HUDEP-2 (cell line): ENCODE data around the gene SPTLC2.
"Not testable (repeated sequence)": the region's sequence is repeated elsewhere in the genome, so short reads cannot be mapped to it uniquely, and the experiment has no call there.

Experiments
- DNase-seq, 76 experiments: peaks; one replicate each; lab custom pipeline; 2025; ENCODE audit not compliant: unreplicated experiment in 76 of 76; lab: John Stamatoyannopoulos, UW

Gene SPTLC2

GRCh38 chr14:77554816-77555599 lies 61.4 kb downstream of the SPTLC2 start:
- DNase-seq: no peak

DNA sequence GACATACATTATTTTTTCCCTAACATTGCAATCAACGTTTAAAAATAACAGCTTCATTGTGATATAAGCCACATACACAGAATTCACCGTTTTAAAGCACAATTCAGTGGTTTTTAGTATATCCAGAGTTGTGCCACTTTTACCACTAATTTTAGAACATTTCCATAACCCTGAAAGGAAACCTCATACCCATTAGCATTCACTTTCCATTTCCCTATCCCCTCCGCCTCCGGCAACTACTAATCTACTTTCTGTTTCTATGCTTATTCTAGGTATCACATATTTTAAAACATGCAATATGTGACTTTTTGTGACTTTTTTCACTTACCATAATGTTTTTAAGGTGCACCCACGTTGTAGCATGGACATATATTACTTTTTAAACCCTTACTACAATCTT lies 62.2 kb downstream of the SPTLC2 start:
- no peak for DNase-seq

DNA sequence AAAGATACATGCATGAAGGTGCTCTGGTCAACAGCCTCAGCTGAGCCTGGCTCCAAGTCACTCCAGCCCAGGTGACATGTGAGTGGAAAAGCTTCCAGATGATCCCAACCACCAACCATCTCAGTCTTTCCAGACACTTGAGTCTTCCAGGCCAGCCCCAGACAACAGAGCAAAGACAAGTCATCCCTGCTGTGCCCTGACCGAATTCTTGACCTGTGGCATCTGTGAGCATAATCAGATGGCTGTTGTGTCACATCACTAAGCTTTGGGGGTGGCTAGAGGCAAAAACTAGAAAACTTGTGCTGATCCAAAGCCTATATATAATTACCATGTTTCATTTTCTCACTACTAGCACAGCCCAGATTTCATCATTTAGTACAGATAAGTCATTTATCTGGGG lies 67.0 kb downstream of the SPTLC2 start:
- DNase-seq: no peak

- no peak for DNase-seq
Observed at GRCh38 chr14:77547512-77548180, 68.8 kb downstream of the SPTLC2 start.

DNA sequence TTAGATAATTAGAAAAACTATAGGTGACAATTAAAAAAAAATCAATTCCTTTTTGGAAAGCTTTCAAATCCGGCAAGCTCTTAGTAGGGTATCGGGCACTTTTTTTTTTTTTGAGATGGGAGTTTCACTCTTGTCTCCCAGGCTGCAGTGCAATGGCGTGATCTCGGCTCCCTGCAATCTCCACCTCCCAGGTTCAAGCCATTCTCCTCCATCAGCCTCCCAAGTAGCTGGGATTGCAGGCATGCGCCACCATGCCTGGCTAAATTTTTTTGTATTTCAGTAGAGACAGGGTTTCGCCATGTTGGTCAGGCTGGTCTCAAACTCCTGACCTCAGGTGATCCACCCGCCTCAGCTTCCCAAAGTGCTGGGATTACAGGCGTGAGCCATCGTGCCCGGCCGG lies 71.3 kb downstream of the SPTLC2 start:
- not testable (repeated sequence) for DNase-seq

DNA sequence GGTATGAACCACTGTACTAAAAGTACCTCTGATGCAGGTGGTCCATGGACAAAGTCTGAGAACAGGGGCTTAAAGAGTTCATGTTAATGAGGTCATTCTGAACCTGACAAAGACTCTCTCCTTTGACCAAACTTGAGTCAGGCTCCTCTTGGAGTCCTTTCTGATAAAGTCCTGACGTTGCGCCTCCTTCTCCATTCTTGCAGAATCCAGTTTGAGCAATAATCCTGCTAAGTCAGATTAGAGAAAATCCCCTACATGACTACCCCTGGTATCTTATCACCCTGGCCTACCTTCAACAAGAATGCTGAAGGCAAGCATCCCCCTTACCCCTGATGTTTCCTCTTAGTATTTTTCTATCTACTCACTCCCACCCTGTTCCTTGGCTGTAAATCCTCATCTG lies 71.9 kb downstream of the SPTLC2 start:
- no peak for DNase-seq

- DNase-seq: no peak
Observed at GRCh38 chr14:77543637-77544334, 72.7 kb downstream of the SPTLC2 start.

- DNase-seq: peak in 11 of 76 experiments; percentile 2 to 44 (median 16)
Observed at GRCh38 chr14:77543240-77543551, 73.2 kb downstream of the SPTLC2 start.

- no peak for DNase-seq
Observed at GRCh38 chr14:77542421-77543239, 73.8 kb downstream of the SPTLC2 start.

GRCh38 chr14:77541905-77542304 lies 74.5 kb downstream of the SPTLC2 start:
- no peak for DNase-seq

GRCh38 chr14:77536951-77537350 lies 79.5 kb downstream of the SPTLC2 start:
- not testable (repeated sequence) for DNase-seq

- DNase-seq: no peak
Observed at GRCh38 chr14:77531071-77531470, 85.4 kb downstream of the SPTLC2 start.

- peak in 2 of 76 experiments; percentile 2 to 8 for DNase-seq
Observed at GRCh38 chr14:77529963-77530362, 86.5 kb downstream of the SPTLC2 start.

GRCh38 chr14:77529213-77529612 lies 87.2 kb downstream of the SPTLC2 start:
- no peak for DNase-seq

DNA sequence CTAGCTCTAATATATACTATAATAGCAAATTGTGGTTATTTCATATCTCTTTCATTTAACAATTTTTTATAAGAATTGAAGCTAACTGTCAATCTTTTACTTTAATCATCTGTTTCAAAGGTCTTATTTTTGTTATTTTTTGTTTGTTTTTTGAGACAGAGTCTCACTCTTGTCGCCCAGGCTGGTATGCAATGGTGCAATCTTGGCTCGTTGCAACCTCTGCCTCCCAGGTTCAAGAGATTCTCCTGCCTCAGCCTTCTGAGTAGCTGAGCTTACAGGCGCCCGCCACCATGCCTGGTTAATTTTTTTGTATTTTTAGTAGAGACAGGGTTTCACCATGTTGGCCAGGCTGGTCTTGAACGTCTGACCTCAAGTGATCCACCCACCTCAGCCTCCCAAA lies 87.7 kb downstream of the SPTLC2 start:
- DNase-seq: not testable (repeated sequence)

GRCh38 chr14:77526266-77526665 lies 90.2 kb downstream of the SPTLC2 start:
- no peak for DNase-seq

DNA sequence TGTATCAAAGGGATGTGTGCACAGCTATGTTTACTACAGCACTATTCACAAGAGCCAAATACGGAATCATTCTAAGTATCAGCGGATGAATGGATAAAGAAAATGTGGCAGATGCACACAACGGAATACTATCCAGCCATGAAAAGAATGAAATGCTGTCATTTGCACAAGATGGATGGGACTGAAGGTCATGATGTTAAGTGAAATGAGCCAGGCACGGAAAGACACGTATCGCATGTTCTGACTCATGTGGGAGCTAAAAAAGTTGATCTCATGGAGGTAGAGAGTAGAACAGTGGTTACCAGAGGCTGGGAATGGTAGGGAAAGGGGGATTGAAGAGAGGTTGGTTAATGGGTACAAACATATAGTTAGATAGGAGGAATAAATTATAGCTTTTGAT lies 91.9 kb downstream of the SPTLC2 start:
- DNase-seq: no peak

DNA sequence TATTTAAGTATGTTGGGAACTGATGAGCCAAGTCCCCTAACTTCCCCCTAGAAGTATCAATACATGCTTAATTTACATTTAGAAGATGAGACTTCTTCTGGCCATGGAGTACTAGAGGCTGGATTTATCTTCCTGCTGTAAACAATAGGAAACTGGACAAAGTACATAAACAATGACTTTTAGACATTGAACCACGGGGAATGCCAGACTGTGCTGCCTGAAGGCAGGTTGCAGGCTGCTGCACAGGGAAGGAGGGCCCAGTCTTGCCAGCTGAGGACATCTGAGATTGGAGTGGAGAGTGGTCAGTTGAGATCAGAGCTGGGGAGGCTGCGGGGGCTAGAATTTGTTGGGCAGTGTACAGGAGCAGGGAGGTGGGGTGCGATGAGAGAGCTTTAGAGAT lies 93.3 kb downstream of the SPTLC2 start:
- DNase-seq: no peak

GRCh38 chr14:77520555-77520954 lies 95.9 kb downstream of the SPTLC2 start:
- DNase-seq: no peak

DNA sequence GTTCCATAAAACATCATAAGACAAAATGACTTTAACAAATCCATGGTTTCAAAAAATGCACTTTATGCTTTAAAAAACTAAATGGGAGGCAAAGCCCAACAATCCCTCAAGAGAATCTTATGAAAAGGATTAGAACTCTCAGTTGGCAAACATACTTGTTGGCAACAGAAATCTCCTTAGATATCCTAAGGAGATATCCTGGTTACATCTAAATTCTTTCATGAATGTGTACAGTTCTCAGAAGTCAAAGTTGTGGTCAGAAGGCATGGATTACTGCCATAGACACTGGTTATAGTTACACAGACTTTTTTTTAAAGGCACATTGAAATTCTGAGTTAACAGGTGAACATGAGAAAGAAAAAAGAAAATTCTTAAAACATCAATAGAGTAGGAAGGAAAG lies 100.3 kb downstream of the SPTLC2 start:
- DNase-seq: no peak
